BE2C (cell line): ENCODE data around the gene RPL35.
"Not testable (repeated sequence)": the region's sequence is repeated elsewhere in the genome, so short reads cannot be mapped to it uniquely, and the experiment has no call there.

ENCODE experiments used
- DNase-seq: peaks from one replicate; pipeline ENCODE4 v3.0.0-alpha.2; 2020
- H3K27me3 ChIP-seq: fragments of 250-450 bp; sonication (Bioruptor Pico); 2 replicates; pipeline ENCODE4 v1.5.1; 2020; ENCODE audit warnings: mild to moderate bottlenecking
- H3K36me3 ChIP-seq: fragments of 250-450 bp; sonication (Bioruptor Pico); 2 replicates; pipeline ENCODE4 v1.5.1; 2020; ENCODE audit warnings: mild to moderate bottlenecking
- H3K4me1 ChIP-seq: fragments of 250-450 bp; sonication (Bioruptor Pico); 2 replicates; pipeline ENCODE4 v1.5.1; 2020
- H3K4me3 ChIP-seq: 2 replicates; pipeline ENCODE4 v1.5.1; 2011; ENCODE audit warnings: low read depth, low read length
- H3K9me3 ChIP-seq: fragments of 250-450 bp; sonication (Bioruptor Pico); 2 replicates; pipeline ENCODE4 v1.5.1; 2020
- CTCF ChIP-seq: IDR thresholded peaks from 2 replicates; pipeline ENCODE4 v1.5.1; 2012; ENCODE audit warnings: mild to moderate bottlenecking, low read depth, low read length

The RPL35 gene

GRCh38 chr9:124852829-124853531 lies 8.8 kb downstream of the RPL35 start, which contains the start of gene WDR38:
Gene WDR38 (plus strand): TSS chr9:124853460. CDS start chr9:124853532, 72 bp downstream.
- TF ChIP-seq CTCF: peak; percentile 82
- H3K27me3 ChIP-seq: no peaks in the 10 kb centered on the region; the same call in 1 of the 2 replicates
- no peaks in the 10 kb centered on the region for H3K9me3 ChIP-seq
- peak; percentile 79 for DNase-seq
- H3K4me3 ChIP-seq: peak within 1 kb of the TSS; percentile 48
- H3K36me3 ChIP-seq: peaks cover 13% of the 10 kb centered on the region
- H3K4me1 ChIP-seq: no peaks in the 10 kb centered on the region; the same call in 1 of the 2 replicates

GRCh38 chr9:124852121-124852828 lies 9.5 kb downstream of the RPL35 start:
- peaks cover 6% of the 10 kb centered on the region for H3K36me3 ChIP-seq
- H3K27me3 ChIP-seq: no peaks in the 10 kb centered on the region; the same call in 1 of the 2 replicates
- peak overlapping the region; percentile 48; the same call in 1 of the 2 replicates for H3K4me3 ChIP-seq
- H3K4me1 ChIP-seq: no peaks in the 10 kb centered on the region; the same call in 1 of the 2 replicates
- TF ChIP-seq CTCF: no peak
- no peak for DNase-seq
- H3K9me3 ChIP-seq: no peaks in the 10 kb centered on the region

- DNase-seq: no peak
- no peak overlapping the region for H3K4me3 ChIP-seq
- TF ChIP-seq CTCF: no peak
- no peaks in the 10 kb centered on the region; the same call in 1 of the 2 replicates for H3K27me3 ChIP-seq
- no peaks in the 10 kb centered on the region; the same call in 1 of the 2 replicates for H3K4me1 ChIP-seq
- H3K36me3 ChIP-seq: no peaks in the 10 kb centered on the region
- no peaks in the 10 kb centered on the region for H3K9me3 ChIP-seq
These were observed 12.0 kb downstream of the RPL35 start for GRCh38 chr9:124849801-124850200.

GRCh38 chr9:124846969-124847368 lies 14.8 kb downstream of the RPL35 start:
- H3K9me3 ChIP-seq: no peaks in the 10 kb centered on the region
- no peaks in the 10 kb centered on the region for H3K4me1 ChIP-seq
- TF ChIP-seq CTCF: no peak
- H3K4me3 ChIP-seq: no peak overlapping the region
- no peaks in the 10 kb centered on the region for H3K27me3 ChIP-seq
- no peak for DNase-seq
- no peaks in the 10 kb centered on the region for H3K36me3 ChIP-seq

- H3K4me3 ChIP-seq, DNase-seq, H3K9me3 ChIP-seq, H3K36me3 ChIP-seq, H3K4me1 ChIP-seq, H3K27me3 ChIP-seq: not testable (repeated sequence)
These were observed 15.3 kb downstream of the RPL35 start for GRCh38 chr9:124846467-124846866.

GRCh38 chr9:124844291-124844690 lies 17.5 kb downstream of the RPL35 start:
- no peaks in the 10 kb centered on the region for H3K4me1 ChIP-seq
- H3K9me3 ChIP-seq: no peaks in the 10 kb centered on the region
- DNase-seq: no peak
- H3K4me3 ChIP-seq: no peak overlapping the region
- TF ChIP-seq CTCF: no peak
- no peaks in the 10 kb centered on the region for H3K27me3 ChIP-seq
- H3K36me3 ChIP-seq: no peaks in the 10 kb centered on the region
